Tibial nerve (tissue), 4 donors: ENCODE data around the gene SYTL1. TPM values are rescaled to one million over a fixed set of nuclear protein-coding genes. Genes with fewer than 3 reads are reported as not detected.

Experiments used
- DNase-seq, 2 donors: peaks; one replicate each; pipeline ENCODE4 v3.0.0-alpha.2; 2019; ENCODE audit warnings: low spot score in 2 of 2
- H3K27ac ChIP-seq, 4 donors: fragments of 200-600 bp; sonication (generic) in 3 of 4; one replicate each; pipeline ENCODE4 v1.5.1; 2017 to 2019; ENCODE audit warnings: mild to moderate bottlenecking in 1 of 4
- H3K27me3 ChIP-seq, 2 donors: fragments of 200-600 bp; sonication (generic) in 1 of 2; one replicate each; pipeline versions ENCODE4 v1.5.1 to v1.6.0; 2017 to 2019
- H3K36me3 ChIP-seq, 3 donors: fragments of 200-600 bp; sonication (generic); one replicate each; pipeline ENCODE4 v1.5.1; 2018 to 2019
- H3K4me1 ChIP-seq, 4 donors: fragments of 200-600 bp; sonication (generic) in 3 of 4; one replicate each; pipeline ENCODE4 v1.5.1; 2017 to 2019
- H3K4me3 ChIP-seq, 4 donors: fragments of 200-600 bp; sonication (generic) in 3 of 4; one replicate each; pipeline ENCODE4 v1.5.1; 2017 to 2019; ENCODE audit warnings: mild to moderate bottlenecking in 1 of 4, moderate library complexity in 1 of 4
- H3K9me3 ChIP-seq, 4 donors: fragments of 200-600 bp; sonication (generic) in 3 of 4; one replicate each; pipeline ENCODE4 v1.5.1; 2017 to 2019
- EP300 ChIP-seq, 2 donors: sonication (generic); formaldehyde crosslinking; IDR thresholded peaks; one replicate each; pipeline ENCODE4 v1.6.1; 2017; ENCODE audit warnings: antibody characterized with exemption in 2 of 2, mild to moderate bottlenecking in 1 of 2
- POLR2A ChIP-seq, 2 donors: fragments of 450-650 bp; IDR thresholded peaks; one replicate each; pipeline ENCODE4 v1.6.1; 2017; ENCODE audit warnings: antibody characterized with exemption in 2 of 2, mild to moderate bottlenecking in 2 of 2, moderate library complexity in 2 of 2
- WGBS, 2 donors: methylation state at CpG; one replicate each; pipeline ENCODE4 v1.1.5; 2018; 5-methylcytosine and 5-hydroxymethylcytosine counted together
- total RNA-seq, 4 donors: library from RNA; depleted of rRNA; stranded (reverse); fragments of >200 nt; gene quantifications; one replicate each; pipeline ENCODE4 v1.1.0, GENCODE V29; 2016
- TF ChIP-seq, protein P1 (sequence below), 5 experiments: fragments of 200-600 bp in 3 of 5; fragments of 450-650 bp in 2 of 5; sonication (generic) in 3 of 5; IDR thresholded peaks; one replicate each; pipeline ENCODE4 v1.5.1; 2016 to 2019; ENCODE audit warnings: antibody characterized with exemption in 5 of 5, mild to moderate bottlenecking in 3 of 5, moderate library complexity in 2 of 5

SYTL1 gene
- total RNA-seq = 1 to 10 TPM; 1.2 to 2.7 (median 1.7) TPM

- WGBS, 2 donors = 27 to 32% methylated on average over 18 of the region's 22 CpGs
- TF ChIP-seq POLR2A (IDR thresholded peaks at IDR 0.05) (no peak), EP300 (IDR thresholded peaks at IDR 0.05) (no peak)
- TF ChIP-seq, protein P1, sequence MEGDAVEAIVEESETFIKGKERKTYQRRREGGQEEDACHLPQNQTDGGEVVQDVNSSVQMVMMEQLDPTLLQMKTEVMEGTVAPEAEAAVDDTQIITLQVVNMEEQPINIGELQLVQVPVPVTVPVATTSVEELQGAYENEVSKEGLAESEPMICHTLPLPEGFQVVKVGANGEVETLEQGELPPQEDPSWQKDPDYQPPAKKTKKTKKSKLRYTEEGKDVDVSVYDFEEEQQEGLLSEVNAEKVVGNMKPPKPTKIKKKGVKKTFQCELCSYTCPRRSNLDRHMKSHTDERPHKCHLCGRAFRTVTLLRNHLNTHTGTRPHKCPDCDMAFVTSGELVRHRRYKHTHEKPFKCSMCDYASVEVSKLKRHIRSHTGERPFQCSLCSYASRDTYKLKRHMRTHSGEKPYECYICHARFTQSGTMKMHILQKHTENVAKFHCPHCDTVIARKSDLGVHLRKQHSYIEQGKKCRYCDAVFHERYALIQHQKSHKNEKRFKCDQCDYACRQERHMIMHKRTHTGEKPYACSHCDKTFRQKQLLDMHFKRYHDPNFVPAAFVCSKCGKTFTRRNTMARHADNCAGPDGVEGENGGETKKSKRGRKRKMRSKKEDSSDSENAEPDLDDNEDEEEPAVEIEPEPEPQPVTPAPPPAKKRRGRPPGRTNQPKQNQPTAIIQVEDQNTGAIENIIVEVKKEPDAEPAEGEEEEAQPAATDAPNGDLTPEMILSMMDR (IDR thresholded peaks at IDR 0.05) = no peak
- DNase-seq = no peak
- Histone ChIP-seq H3K27me3 (no peaks in the 10 kb centered on the region), H3K4me3 (peak within 1 kb of the TSS in 2 of 4 donors; percentile 15 to 40), H3K4me1 (peaks cover 0 to 10% (median 2%) of the 10 kb centered on the region in 4 donors), H3K36me3 (peaks cover 0 to 26% (median 0%) of the 10 kb centered on the region in 3 donors), H3K27ac (peak within 1 kb of the TSS in 1 of 4 donors; percentile 78), H3K9me3 (no peaks in the 10 kb centered on the region)
These were observed at the start of gene SYTL1 for GRCh38 chr1:27341525-27342252. TSS of gene SYTL1 (plus strand) at chr1:27342022. CDS start at chr1:27345335, 3,313 bp downstream.

DNA sequence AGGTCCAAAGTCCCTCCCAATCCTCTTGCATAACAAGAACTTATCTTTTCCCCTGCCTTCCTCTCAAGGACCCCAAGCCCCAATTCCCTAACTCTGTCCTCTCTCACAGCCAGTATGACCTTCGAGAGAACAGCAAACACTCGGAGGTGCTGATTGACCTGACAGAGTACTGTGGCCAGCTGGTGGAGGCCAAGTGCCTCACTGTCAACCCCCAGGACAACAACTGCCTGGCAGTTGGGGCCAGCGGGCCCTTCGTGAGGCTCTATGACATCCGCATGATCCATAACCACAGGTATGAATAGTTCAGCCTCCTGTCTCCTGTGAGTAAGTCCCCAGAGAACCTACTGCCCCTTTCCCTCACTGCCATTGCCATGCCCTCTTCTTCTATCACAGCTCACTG is 49.7 kb upstream of the SYTL1 start:
- no peak for DNase-seq
- WGBS, 2 donors = 89 to 90% methylated on average over 5 of the region's 5 CpGs
- no peaks in the 10 kb centered on the region for H3K27me3 ChIP-seq
- TF ChIP-seq EP300 (IDR thresholded peaks at IDR 0.05) = no peak
- TF ChIP-seq, protein P1 (IDR thresholded peaks at IDR 0.05) = no peak
- no peak for TF ChIP-seq POLR2A (IDR thresholded peaks at IDR 0.05)
- H3K4me1 ChIP-seq = peaks cover 0 to 4% (median 0%) of the 10 kb centered on the region in 4 donors
- peaks cover 0 to 85% (median 22%) of the 10 kb centered on the region in 3 donors for H3K36me3 ChIP-seq
- no peak overlapping the region for H3K27ac ChIP-seq
- no peak overlapping the region for H3K4me3 ChIP-seq
- H3K9me3 ChIP-seq = no peaks in the 10 kb centered on the region

DNA sequence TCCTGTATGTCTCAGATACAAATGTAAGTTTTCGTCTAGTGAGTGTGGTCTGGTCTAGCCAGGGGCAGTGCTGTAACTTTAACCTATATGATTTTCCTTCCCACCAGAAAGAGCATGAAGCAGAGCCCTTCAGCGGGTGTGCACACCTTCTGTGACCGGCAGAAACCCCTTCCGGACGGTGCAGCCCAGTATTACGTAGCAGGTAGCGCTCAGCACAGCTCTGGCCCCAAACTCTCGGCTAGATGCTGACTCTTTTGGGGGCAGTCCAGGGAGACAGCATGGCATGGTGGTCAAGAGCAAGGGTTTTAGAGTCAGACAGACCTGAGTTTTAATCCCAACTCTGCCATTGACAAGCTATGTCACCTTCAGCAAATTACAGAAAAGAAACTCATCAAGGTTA is 47.9 kb upstream of the SYTL1 start:
- Histone ChIP-seq H3K9me3 (no peaks in the 10 kb centered on the region), H3K4me1 (peaks cover 0 to 11% (median 4%) of the 10 kb centered on the region in 4 donors), H3K27me3 (no peaks in the 10 kb centered on the region), H3K27ac (no peak overlapping the region), H3K36me3 (peaks cover 0 to 92% (median 28%) of the 10 kb centered on the region in 3 donors), H3K4me3 (no peak overlapping the region)
- no peak for DNase-seq
- TF ChIP-seq, protein P1 (IDR thresholded peaks at IDR 0.05) = no peak
- TF ChIP-seq EP300 (IDR thresholded peaks at IDR 0.05) = no peak
- WGBS, 2 donors = 89 to 96% methylated on average over 8 of the region's 8 CpGs

GRCh38 chr1:27296773-27297291 is 45.0 kb upstream of the SYTL1 start:
- peaks cover 0 to 38% (median 26%) of the 10 kb centered on the region in 4 donors for H3K4me1 ChIP-seq
- H3K36me3 ChIP-seq = peaks cover 0 to 90% (median 35%) of the 10 kb centered on the region in 3 donors
- H3K4me3 ChIP-seq = no peak overlapping the region
- peak; percentile 43 to 73 for DNase-seq
- H3K9me3 ChIP-seq = no peaks in the 10 kb centered on the region
- H3K27ac ChIP-seq = peak overlapping the region in 3 of 4 donors; percentile 0 to 27 (median 22)
- H3K27me3 ChIP-seq = no peaks in the 10 kb centered on the region
- TF ChIP-seq POLR2A (IDR thresholded peaks at IDR 0.05) = no peak
- TF ChIP-seq, protein P1 (IDR thresholded peaks at IDR 0.05) = peak; percentile 46 to 78 (median 73)
- WGBS, 2 donors = 39% methylated on average over 10 of the region's 10 CpGs

GRCh38 chr1:27297903-27298302 is 43.9 kb upstream of the SYTL1 start:
- DNase-seq = no peak
- Histone ChIP-seq H3K4me3 (no peak overlapping the region), H3K27me3 (no peaks in the 10 kb centered on the region), H3K4me1 (peaks cover 0 to 38% (median 26%) of the 10 kb centered on the region in 4 donors), H3K36me3 (peaks cover 0 to 91% (median 37%) of the 10 kb centered on the region in 3 donors), H3K27ac (peak overlapping the region in 2 of 4 donors; percentile 78 to 80), H3K9me3 (no peaks in the 10 kb centered on the region)
- TF ChIP-seq POLR2A (IDR thresholded peaks at IDR 0.05) (no peak), EP300 (IDR thresholded peaks at IDR 0.05) (no peak)
- TF ChIP-seq, protein P1 (IDR thresholded peaks at IDR 0.05) = no peak
- WGBS, 2 donors = 93 to 94% methylated on average over 3 of the region's 3 CpGs
